Activated naive CD8-positive, alpha-beta T cell treated with anti-CD3 and anti-CD28 coated beads for 36 hours (primary cell): ENCODE results near the gene SLC17A3. TPM values are rescaled to one million over a fixed set of nuclear protein-coding genes. Genes with fewer than 3 reads are reported as not detected.

Experiments used
- DNase-seq: peaks from one replicate; pipeline ENCODE4 v3.0.0; 2021
- H3K27ac Mint-ChIP-seq: one replicate; pipeline ENCODE4 v1.8.0; 2022; ENCODE audit warnings: mild to moderate bottlenecking, moderate library complexity, mixed read lengths
- H3K27me3 Mint-ChIP-seq: one replicate; pipeline ENCODE4 v1.8.0; 2022; ENCODE audit warnings: mild to moderate bottlenecking, mixed read lengths
- H3K36me3 Mint-ChIP-seq: one replicate; pipeline ENCODE4 v1.8.0; 2021; ENCODE audit warnings: mild to moderate bottlenecking, mixed read lengths
- H3K4me1 Mint-ChIP-seq: one replicate; pipeline ENCODE4 v1.8.0; 2021; ENCODE audit warnings: mixed read lengths
- H3K4me3 Mint-ChIP-seq: one replicate; pipeline ENCODE4 v1.8.0; 2022; ENCODE audit warnings: mild to moderate bottlenecking, moderate library complexity, mixed read lengths
- H3K9me3 Mint-ChIP-seq: one replicate; pipeline ENCODE4 v1.8.0; 2022; ENCODE audit warnings: mixed read lengths
- total RNA-seq, 2 experiments: library from RNA; stranded (reverse); gene quantifications; one replicate each; pipeline ENCODE4 v1.2.3, GENCODE V29; 2021

The SLC17A3 gene
- total RNA-seq, 2 experiments from 2014 or later, result not detected

- Mint-ChIP-seq H3K36me3 (no peaks in the 10 kb centered on the region), H3K9me3 (no peaks in the 10 kb centered on the region), H3K27me3 (peaks cover 16% of the 10 kb centered on the region), H3K4me3 (no peak overlapping the region), H3K4me1 (no peaks in the 10 kb centered on the region), H3K27ac (no peak overlapping the region)
- DNase-seq, result no peak
These were observed 41.4 kb downstream of the SLC17A3 start for GRCh38 chr6:25832670-25833069.

GRCh38 chr6:25832307-25832662 lies 41.8 kb downstream of the SLC17A3 start:
- no peak overlapping the region for H3K27ac Mint-ChIP-seq
- H3K27me3 Mint-ChIP-seq, result peaks cover 17% of the 10 kb centered on the region
- no peak overlapping the region for H3K4me3 Mint-ChIP-seq
- no peaks in the 10 kb centered on the region for H3K4me1 Mint-ChIP-seq
- no peak for DNase-seq
- H3K36me3 Mint-ChIP-seq, result no peaks in the 10 kb centered on the region
- H3K9me3 Mint-ChIP-seq, result no peaks in the 10 kb centered on the region

GRCh38 chr6:25831532-25832306 lies 42.3 kb downstream of the SLC17A3 start, which contains the start of gene SLC17A1:
Gene SLC17A1 (minus strand): TSS chr6:25832052. CDS start chr6:25830557, 1,495 bp downstream.
- no peak for DNase-seq
- no peak within 1 kb of the TSS for H3K27ac Mint-ChIP-seq
- H3K4me3 Mint-ChIP-seq, result no peak within 1 kb of the TSS
- H3K27me3 Mint-ChIP-seq, result peaks cover 17% of the 10 kb centered on the region
- no peaks in the 10 kb centered on the region for H3K4me1 Mint-ChIP-seq
- no peaks in the 10 kb centered on the region for H3K9me3 Mint-ChIP-seq
- H3K36me3 Mint-ChIP-seq, result no peaks in the 10 kb centered on the region

GRCh38 chr6:25830458-25830857 lies 43.6 kb downstream of the SLC17A3 start:
- peaks cover 7% of the 10 kb centered on the region for H3K9me3 Mint-ChIP-seq
- H3K27me3 Mint-ChIP-seq, result peaks cover 27% of the 10 kb centered on the region
- no peaks in the 10 kb centered on the region for H3K4me1 Mint-ChIP-seq
- no peaks in the 10 kb centered on the region for H3K36me3 Mint-ChIP-seq
- H3K4me3 Mint-ChIP-seq, result no peak overlapping the region
- no peak for DNase-seq
- H3K27ac Mint-ChIP-seq, result no peak overlapping the region

GRCh38 chr6:25829375-25829774 lies 44.7 kb downstream of the SLC17A3 start:
- Mint-ChIP-seq H3K27ac (no peak overlapping the region), H3K4me1 (no peaks in the 10 kb centered on the region), H3K4me3 (no peak overlapping the region), H3K36me3 (no peaks in the 10 kb centered on the region), H3K27me3 (peaks cover 33% of the 10 kb centered on the region), H3K9me3 (peaks cover 9% of the 10 kb centered on the region)
- no peak for DNase-seq

GRCh38 chr6:25821341-25821740 lies 52.7 kb downstream of the SLC17A3 start:
- H3K36me3 Mint-ChIP-seq, result no peaks in the 10 kb centered on the region
- peaks cover 30% of the 10 kb centered on the region for H3K27me3 Mint-ChIP-seq
- H3K4me1 Mint-ChIP-seq, result peaks cover 3% of the 10 kb centered on the region
- DNase-seq, result no peak
- peaks cover 10% of the 10 kb centered on the region for H3K9me3 Mint-ChIP-seq
- H3K4me3 Mint-ChIP-seq, result no peak overlapping the region
- H3K27ac Mint-ChIP-seq, result no peak overlapping the region

- Mint-ChIP-seq H3K27ac (no peak overlapping the region), H3K9me3 (peaks cover 3% of the 10 kb centered on the region), H3K4me3 (no peak overlapping the region), H3K36me3 (no peaks in the 10 kb centered on the region), H3K27me3 (peaks cover 21% of the 10 kb centered on the region), H3K4me1 (peaks cover under 1% of the 10 kb centered on the region)
- no peak for DNase-seq
These were observed 57.8 kb downstream of the SLC17A3 start for GRCh38 chr6:25816252-25816651.

- H3K4me1 Mint-ChIP-seq, result no peaks in the 10 kb centered on the region
These were observed 58.8 kb downstream of the SLC17A3 start for GRCh38 chr6:25815194-25815593.

GRCh38 chr6:25804804-25805203 lies 69.2 kb downstream of the SLC17A3 start:
- no peak overlapping the region for H3K4me3 Mint-ChIP-seq
- H3K27ac Mint-ChIP-seq, result no peak overlapping the region
- H3K27me3 Mint-ChIP-seq, result peaks cover 31% of the 10 kb centered on the region
- no peak for DNase-seq
- H3K36me3 Mint-ChIP-seq, result no peaks in the 10 kb centered on the region
- no peaks in the 10 kb centered on the region for H3K9me3 Mint-ChIP-seq
- H3K4me1 Mint-ChIP-seq, result no peaks in the 10 kb centered on the region

More at GRCh38 chr6:25815194-25815593, 58.8 kb downstream of the SLC17A3 start:
- Mint-ChIP-seq H3K9me3 (peaks cover 3% of the 10 kb centered on the region), H3K36me3 (no peaks in the 10 kb centered on the region), H3K4me3 (no peak overlapping the region), H3K27ac (no peak overlapping the region), H3K27me3 (peaks cover 19% of the 10 kb centered on the region)
- no peak for DNase-seq

GRCh38 chr6:25801436-25801835 lies 72.6 kb downstream of the SLC17A3 start:
- no peaks in the 10 kb centered on the region for H3K36me3 Mint-ChIP-seq
- H3K4me3 Mint-ChIP-seq, result no peak overlapping the region
- no peak for DNase-seq

More at GRCh38 chr6:25801436-25801835, 72.6 kb downstream of the SLC17A3 start:
- Mint-ChIP-seq H3K27me3 (peaks cover 30% of the 10 kb centered on the region), H3K9me3 (no peaks in the 10 kb centered on the region), H3K27ac (no peak overlapping the region), H3K4me1 (no peaks in the 10 kb centered on the region)

Other genes starting within 250 kb of the SLC17A3 start
- gene SCGN, start 222.0 kb downstream of the SLC17A3 start, total RNA-seq, result not detected
- gene SLC17A4, start 119.5 kb downstream of the SLC17A3 start, total RNA-seq, result not detected
- gene SLC17A1, start 42.2 kb downstream of the SLC17A3 start, total RNA-seq, result not detected
- not detected for gene SLC17A2, start 56.4 kb upstream of the SLC17A3 start, total RNA-seq
- gene TRIM38, start 88.6 kb upstream of the SLC17A3 start, total RNA-seq, result 1 to 10 TPM; 8.1 to 8.2 TPM
- under 1 TPM; 0.76 to 0.80 TPM for gene HFE, start 213.2 kb upstream of the SLC17A3 start, total RNA-seq